Measurements from ENCODE around the gene STK17A.

Gene STK17A

GRCh38 chr7:43658718-43659548, 76.0 kb downstream of the STK17A start:
- DNase-seq (ENCODE audit: low read depth) = peak; percentile 94

- DNase-seq (ENCODE audit: low read depth) = no peak
These were observed 76.6 kb downstream of the STK17A start for GRCh38 chr7:43659549-43659896.

GRCh38 chr7:43660141-43660540, 77.2 kb downstream of the STK17A start:
- no peak for DNase-seq (ENCODE audit: low read depth)

GRCh38 chr7:43664681-43665080, 81.8 kb downstream of the STK17A start:
- DNase-seq (ENCODE audit: low read depth) = no peak

GRCh38 chr7:43666938-43667337, 84.0 kb downstream of the STK17A start:
- DNase-seq (ENCODE audit: low read depth) = peak; percentile 61

GRCh38 chr7:43668035-43668434, 85.1 kb downstream of the STK17A start:
- no peak for DNase-seq (ENCODE audit: low read depth)

- peak; percentile 71 for DNase-seq (ENCODE audit: low read depth)
These were observed 86.6 kb downstream of the STK17A start for GRCh38 chr7:43669286-43670081.

- DNase-seq (ENCODE audit: low read depth) = peak; percentile 16
These were observed 88.6 kb downstream of the STK17A start for GRCh38 chr7:43671521-43671920.

GRCh38 chr7:43673243-43673976, 90.5 kb downstream of the STK17A start:
- DNase-seq (ENCODE audit: low read depth) = peak; percentile 75

GRCh38 chr7:43674559-43675436, 91.9 kb downstream of the STK17A start:
- DNase-seq (ENCODE audit: low read depth) = peak; percentile 89
